Frontal cortex (tissue), 4 donors: Measurements from ENCODE around the gene STX4. TPM values are rescaled to one million over a fixed set of nuclear protein-coding genes. Genes with fewer than 3 reads are reported as not detected.

Source experiments
- DNase-seq, 2 donors: peaks; one replicate each; pipeline ENCODE4 v3.0.0; 2012; ENCODE audit warnings: low spot score in 2 of 2
- FAIRE-seq: peaks from 2 replicates; lab custom pipeline; 2012; peaks lifted over from hg19 to GRCh38; lab: Jason Lieb, UNC
- total RNA-seq: library from RNA; depleted of rRNA; stranded (reverse); fragments of >200 nt; gene quantifications from one replicate; pipeline ENCODE4 v1.2.3, GENCODE V29; 2014
- donor health status: control.
- donor health status: control.
- donor health status: control.

Gene STX4
- total RNA-seq, 1 donor from 2014 or later = 13.9 TPM

DNA sequence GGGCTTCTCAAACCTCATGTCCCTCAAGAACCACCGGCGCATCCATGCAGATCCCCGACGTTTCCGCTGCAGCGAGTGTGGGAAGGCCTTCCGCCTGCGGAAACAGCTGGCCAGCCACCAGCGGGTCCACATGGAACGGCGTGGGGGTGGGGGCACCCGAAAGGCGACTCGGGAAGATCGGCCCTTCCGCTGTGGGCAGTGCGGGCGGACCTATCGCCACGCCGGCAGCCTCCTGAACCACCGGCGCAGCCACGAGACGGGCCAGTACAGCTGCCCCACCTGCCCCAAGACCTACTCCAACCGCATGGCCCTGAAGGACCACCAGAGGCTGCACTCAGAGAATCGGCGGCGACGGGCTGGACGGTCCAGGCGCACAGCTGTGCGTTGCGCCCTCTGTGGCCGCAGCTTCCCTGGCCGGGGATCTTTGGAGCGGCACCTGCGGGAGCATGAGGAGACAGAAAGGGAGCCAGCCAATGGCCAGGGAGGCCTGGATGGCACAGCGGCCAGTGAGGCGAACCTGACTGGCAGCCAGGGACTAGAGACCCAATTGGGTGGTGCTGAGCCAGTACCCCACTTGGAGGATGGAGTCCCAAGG, 46.8 kb downstream of the STX4 start:
- DNase-seq = no peak
- FAIRE-seq = no peak

DNA sequence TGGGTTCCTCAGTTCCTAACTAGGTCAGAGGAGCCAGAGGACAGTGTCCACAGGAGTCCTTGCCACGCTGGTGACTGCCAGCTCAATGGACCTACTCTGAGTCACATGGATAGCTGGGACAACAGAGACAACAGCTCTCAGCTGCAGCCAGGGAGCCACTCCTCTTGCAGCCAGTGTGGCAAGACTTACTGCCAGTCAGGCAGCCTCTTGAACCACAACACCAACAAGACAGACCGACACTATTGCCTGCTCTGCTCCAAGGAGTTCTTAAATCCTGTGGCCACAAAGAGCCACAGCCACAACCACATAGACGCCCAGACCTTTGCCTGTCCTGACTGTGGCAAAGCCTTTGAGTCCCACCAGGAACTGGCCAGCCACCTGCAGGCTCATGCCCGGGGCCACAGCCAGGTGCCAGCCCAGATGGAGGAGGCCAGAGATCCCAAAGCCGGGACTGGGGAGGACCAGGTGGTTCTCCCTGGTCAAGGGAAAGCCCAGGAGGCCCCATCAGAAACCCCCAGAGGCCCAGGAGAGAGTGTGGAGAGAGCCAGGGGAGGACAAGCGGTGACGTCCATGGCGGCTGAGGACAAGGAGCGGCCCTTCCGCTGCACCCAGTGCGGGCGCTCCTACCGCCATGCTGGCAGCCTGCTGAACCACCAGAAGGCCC, 47.5 kb downstream of the STX4 start:
- FAIRE-seq (no peak), DNase-seq (no peak)

DNA sequence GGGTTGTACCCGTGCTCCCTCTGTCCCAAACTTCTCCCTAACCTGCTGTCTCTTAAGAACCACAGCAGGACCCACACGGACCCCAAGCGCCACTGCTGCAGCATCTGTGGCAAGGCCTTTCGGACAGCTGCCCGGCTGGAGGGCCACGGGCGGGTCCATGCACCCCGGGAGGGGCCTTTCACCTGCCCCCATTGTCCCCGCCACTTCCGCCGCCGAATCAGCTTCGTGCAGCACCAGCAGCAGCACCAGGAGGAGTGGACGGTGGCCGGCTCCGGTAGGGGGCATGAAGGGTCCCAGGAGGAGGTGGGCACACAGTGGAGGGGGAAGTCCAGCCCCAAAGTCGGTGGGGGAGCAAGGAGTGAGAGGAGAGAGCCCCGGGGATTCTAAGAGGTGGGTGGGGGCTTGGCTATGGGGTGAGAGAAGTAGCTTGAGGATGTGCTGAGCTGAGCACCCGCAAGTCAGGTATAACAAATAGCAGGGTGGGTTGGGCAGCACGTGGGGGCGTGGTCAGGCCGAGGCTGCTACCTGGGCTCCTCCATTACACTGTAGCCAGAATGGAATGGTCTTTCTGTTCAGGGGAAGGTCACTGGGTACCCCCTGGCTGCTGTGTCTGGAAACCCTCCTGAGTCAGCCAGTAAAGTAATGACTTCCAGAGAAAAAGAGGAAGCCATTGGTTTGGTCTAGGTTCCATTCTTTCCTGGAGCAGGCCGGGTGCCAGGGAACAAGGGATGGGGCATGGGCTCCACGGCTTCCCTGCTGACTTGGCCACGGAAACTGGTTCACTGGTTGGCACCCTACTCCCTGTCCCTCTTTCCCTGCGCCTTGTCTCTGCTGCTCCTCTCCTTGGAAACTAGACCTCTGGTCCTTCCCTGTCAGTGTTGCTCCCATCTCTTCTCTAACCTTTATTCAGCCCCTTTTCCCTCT, 48.3 kb downstream of the STX4 start:
- FAIRE-seq = no peak
- no peak for DNase-seq

DNA sequence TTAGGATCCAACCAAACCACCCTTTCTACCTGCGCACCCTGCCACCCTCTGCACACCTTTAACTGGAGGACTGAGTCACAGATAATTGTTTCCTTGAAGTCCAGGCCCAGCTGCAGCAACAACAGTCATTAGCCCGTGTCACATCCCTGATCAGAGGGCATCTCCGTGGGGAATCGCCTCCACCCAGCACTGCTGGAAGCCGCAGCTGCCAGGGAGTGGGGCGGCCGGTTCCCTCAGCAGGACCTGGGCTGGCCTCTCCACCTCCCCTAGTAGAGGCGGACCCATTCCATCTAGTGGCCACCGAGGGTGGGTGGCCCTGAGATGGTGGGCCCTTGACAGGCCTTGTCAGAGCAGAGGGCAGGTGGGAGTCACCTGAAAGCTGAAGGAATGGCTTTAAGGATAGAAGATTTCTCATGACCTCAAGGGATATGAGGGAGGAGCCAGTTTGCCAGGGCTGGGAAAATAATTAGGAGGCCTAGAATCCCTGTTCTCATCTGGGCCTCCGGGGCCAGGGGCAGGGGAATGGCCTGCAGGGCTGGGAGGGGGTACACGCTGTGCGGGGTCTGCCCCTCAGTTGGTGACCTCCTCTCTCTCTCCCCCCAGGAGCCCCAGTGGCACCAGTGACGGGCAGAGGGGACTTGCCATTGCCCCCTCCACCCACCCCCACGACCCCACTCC, 49.1 kb downstream of the STX4 start:
- DNase-seq (no peak), FAIRE-seq (no peak)

DNA sequence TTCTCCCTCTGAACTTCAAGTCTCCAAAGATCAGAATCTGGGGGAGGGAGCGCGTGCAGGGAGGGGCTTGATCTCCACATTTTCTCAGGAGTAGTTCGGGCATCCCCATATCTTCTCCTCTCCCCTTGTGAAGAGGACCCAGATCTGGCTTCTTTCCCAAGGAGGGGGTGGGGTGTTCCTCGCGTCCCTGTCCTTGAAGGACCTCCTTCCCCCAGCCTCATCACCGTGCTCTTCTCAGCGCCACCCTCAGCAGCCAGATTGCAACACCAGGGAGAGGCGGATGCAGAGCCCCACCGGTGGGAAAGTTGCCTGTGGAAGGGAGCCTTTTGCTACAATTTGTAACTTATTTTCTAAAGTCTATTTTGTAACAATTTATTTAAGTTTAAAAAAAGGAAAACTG, 49.7 kb downstream of the STX4 start:
- DNase-seq = no peak
- no peak for FAIRE-seq

DNA sequence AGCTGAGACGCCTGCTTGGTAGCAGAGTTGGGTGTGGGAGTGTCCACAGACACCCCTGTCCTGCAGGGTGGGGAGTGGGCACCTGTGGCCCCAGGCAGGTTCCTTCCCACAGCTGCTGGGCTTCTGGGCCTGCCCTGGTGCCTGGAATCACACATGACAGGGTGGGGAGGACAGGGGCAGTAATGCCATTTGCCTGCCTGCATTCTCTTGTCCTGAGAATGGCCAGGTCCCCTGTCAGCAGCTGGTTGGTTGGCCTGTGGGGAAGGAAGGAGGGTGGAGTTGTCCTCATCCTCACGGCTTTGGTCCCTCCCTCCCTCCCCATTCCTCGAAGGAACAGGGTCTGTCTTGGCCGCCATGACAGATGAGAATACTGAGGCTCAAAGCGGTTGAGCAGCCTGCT, 50.2 kb downstream of the STX4 start:
- FAIRE-seq (no peak), DNase-seq (no peak)

DNA sequence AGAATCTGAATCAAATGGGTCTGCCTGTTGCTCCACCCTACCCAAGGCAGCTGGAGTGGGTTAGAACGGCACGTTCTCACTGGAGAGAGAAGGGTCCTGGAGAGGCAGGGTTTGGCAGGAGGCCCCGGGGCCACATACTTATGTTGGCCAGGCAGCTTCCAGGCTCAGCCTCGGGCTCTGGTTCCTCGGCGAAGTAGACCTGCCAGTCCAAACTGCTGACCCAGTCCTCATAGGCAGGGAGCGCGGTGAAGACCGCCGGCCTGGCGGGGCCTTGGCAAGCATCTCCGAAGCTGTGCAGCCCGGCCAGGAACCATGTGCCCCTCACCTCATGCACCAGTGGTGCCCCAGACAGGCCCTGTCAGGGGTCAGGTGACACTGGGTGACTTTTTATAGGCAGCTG, 50.6 kb downstream of the STX4 start:
- DNase-seq = no peak
- no peak for FAIRE-seq

DNA sequence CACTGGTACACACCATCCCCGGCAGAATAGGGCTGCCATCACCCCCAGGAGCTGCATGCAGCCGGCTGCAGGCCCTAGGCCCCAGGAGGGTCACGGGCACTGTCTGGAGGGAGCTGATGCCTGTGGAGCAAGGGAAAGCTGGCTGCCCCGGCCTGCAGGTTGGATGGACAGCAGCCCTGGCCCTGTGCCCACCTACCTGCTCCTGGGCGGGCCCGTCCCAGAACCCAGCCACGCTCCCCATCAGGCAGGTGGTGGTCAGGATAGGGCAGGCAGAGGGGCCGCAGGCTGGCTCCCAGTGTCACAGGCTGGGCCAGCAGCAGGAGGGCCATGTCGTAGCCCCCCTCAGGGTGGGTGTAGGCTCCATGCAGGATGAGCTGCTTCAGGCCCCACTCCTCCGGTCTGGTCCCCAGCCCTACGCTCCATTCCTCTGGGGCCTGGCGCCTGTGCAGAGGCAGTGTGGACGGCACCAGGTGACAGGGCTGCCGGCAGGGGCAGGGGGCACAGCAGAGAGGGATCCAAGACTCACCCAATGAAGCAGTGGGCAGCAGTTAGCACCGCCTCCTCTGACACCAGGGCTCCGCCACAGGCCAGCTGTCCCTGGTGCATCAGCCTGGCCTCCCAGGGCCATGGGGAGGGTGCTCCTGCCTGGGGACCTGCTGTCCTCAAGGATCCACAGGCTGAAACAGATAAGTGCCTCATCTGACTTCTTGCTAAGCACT, 51.4 kb downstream of the STX4 start:
- FAIRE-seq = no peak

DNA sequence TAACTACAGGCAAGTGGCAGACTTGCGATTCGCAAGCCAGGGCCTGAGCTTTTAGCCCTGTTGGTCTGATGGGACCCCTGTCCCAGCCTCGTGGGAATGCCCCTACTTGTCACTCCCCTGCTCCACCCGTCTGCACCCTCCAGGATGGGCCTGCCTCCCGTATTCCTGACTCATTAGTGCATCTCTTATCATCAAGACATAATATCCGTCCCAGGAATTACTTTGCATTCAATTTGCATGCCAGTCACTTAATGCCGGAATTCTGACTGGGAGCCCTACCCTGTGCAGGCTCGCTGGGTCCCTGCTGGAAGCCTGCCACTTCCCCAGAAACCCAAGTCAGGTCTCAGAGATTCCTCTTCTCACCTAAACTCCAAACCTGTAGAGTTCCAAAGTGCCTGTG, 52.1 kb downstream of the STX4 start:
- FAIRE-seq (no peak), DNase-seq (no peak)

More for the DNA sequence above, 51.4 kb downstream of the STX4 start:
- no peak for DNase-seq

DNA sequence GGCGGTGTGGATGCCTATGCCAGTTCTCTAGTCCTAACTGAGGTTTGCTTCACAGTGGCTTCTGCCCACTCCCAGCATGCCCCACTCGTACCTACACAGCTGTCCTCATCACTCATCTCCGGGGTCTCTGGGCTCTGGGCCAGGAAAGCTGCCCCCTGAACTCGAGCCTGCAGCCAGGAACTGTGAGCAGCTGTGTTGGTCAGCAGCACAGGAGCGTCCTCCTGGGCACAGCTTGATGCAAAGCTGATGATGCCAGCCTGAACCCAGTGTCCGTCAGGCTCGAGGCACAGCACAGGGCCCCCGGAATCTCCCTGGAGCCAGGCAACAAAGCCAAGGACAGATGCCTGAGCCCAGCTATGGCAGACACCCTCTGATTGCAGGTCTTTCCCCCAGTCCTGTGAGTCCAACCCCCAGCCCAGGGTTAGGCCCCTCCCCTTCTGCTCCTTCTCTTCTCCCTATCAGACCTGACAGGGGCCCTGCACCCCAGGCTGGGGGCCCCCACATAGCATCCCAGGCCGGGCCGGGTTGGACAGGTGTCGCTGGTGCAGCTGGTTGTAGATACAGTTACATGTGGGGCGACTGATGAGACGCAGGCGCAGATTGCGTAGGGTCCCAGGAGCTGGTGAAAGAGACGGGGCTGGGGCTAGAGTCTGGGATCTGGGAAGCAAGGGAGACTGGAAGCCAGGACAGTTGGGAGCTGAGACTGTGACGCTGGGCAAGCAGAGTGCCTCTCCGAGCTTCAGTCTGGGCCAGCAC, 52.7 kb downstream of the STX4 start:
- FAIRE-seq = no peak
- DNase-seq = no peak

DNA sequence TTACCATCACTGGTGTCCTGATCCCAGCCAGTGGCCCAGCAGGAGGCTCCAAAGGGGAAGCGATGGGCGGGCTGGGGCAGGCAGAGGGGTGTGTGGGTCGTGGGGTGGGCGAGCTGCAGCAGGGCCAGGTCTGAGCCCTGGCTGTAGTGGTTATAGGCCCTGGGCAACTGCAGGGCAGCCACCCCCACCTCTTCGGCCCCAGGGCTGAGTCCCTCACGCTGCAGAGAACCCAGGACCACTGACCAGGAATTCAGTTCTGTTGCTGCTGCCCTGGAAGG, 53.2 kb downstream of the STX4 start:
- no peak for FAIRE-seq
- no peak for DNase-seq

DNA sequence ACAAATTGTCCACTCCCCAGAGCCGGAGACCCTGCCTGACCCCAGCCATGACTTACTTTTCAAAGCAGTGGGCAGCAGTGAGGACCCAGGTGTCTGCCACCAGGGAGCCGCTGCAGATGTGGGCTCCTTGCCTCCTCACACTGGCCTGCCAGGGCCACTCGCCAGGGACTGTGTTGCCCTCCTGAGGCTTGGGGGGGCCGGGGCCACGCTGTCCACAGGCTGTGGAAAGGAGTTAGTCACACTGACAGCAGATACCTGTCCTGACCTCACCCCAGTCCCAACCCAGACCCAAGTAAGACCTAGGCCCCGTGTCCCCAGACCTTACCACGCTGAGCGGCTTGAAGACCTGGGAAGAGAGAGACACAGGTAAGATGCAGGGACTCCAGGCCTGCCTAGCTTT, 54.1 kb downstream of the STX4 start:
- FAIRE-seq (no peak), DNase-seq (no peak)

DNA sequence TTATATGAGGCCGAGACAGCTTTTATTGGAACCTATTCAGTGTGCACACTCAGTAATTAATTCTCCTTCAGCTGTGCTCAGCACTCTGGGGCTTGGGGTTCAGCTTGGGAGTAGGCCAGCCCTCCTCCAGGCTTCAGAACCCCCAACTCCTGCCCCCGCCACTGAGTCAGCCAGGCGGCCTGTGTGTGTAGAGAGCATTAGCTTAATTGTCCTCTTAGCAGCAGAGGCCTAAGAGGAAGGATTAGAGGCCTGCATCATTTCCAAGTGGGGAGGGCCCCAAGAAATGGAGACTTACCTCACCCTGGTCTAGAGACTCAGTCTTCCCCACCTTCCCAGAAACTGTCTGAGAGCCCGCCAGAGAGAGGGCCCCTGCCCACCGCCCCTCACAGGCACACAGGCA, 54.6 kb downstream of the STX4 start:
- DNase-seq (no peak), FAIRE-seq (no peak)

DNA sequence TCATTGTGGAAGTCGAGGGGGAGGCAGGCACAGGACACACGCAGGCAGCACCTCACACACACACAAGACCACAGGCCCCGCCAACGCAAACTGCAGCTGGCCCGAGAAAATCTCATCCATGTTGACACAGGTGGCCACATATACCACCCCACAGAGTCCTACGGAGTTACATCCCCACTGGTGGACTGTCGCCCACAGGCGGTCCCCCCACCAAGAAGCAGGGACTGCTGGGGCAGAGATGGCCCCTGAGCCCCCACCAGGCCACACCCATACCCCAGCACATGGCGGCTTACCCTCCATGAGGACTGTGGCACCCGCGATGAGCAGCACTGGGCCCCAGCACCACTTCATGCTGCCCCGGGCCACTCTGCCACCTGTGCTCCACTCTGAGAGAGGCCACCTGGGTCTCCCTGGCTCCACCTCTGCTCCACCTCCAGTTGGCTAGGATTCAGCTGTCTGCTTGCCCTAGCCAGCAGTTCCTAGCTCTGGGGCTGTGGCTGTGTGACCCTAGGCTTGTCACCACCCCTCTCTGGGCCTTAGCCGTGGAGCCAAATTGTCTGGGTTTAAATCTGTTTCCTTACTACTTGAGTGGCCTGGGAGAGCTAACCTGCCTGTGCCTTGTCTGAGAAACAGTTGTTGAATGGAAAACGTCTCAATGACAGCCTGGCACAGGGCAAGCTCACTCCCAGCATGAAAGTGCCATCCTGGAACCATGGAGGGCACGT, 55.3 kb downstream of the STX4 start, which contains the start of gene PRSS53:
Gene PRSS53 (minus strand): TSS at position 485 of the 725 bp plus-strand sequence. CDS start 134 bp downstream, at position 351.
- DNase-seq (no peak), FAIRE-seq (no peak)

DNA sequence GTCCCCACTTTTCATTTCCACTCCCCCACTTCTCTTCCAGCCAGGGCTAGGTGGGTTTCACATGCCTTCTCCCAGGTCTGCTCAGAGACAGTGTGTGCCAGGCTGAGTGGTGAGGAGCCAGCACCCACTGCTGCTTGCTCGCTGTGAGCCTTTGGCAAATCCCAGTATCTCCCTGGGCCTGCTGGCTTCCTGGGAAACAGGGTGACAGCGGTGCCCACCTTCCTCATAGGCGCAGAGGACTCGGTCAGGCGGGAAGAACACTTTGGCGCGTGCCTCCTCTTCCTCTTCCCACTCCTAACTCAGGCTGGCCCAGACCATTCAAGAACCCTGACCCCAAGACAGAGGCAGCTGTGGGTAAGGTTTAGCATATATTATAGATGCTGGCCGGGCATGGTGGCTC, 55.8 kb downstream of the STX4 start:
- DNase-seq (no peak), FAIRE-seq (no peak)
